ENCODE measurements around the gene TTC7B. TPM values are rescaled to one million over a fixed set of nuclear protein-coding genes. Genes with fewer than 3 reads are reported as not detected.
A peak's percentile ranks its signal among the peaks of the same experiment; 100 is the strongest.

The TTC7B gene
- total and polyA plus RNA-seq, 2 of the 8 experiments (the other 6 are each of a cell fraction or from before 2014, with no cell fraction given), result 23.7 to 34.0 TPM

DNA sequence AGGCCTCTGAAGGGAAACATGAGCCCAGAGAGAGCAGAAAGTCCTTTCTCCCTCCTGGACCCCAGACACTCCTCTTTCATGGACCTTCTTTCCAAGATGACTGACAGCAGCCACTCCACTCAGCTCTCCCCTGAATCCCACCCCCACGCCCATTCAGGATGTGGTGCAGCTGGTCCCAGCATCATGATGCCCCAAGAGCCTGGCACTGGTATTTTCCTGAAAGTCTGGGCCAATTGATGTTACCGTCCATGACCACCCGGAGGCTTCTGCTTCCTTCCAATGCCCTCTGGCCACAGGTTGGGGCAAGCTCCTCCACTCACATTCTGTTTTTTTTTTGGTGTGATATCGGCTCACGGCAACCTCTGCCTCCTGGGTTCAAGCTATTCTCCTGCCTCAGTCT lies 306.8 kb downstream of the TTC7B start:
- Histone ChIP-seq H4K8ac (ENCODE audit: extremely low read depth, insufficient read depth, low read length) (no peak overlapping the region), H2BK12ac (ENCODE audit: low read depth, low read length) (peak overlapping the region; percentile 52; the same call in 1 of the 2 replicates), H3K4me3 (ENCODE audit: extremely low read depth in 1 of 4, insufficient read depth in 2 of 4, low read depth in 3 of 4, low read length in 4 of 4) (no peak overlapping the region), H3K4me2 (ENCODE audit: insufficient read depth in 1 of 2, low read depth in 2 of 2, low read length in 2 of 2) (no peak overlapping the region), H3K23ac (ENCODE audit: insufficient read length) (no peak overlapping the region), H4K5ac (ENCODE audit: insufficient read length, low read depth, low read length) (no peak overlapping the region), H3K4me1 (replicated peaks in 1 of 4; ENCODE audit: control insufficient read depth in 3 of 4, insufficient read depth in 4 of 4, low read length in 3 of 4) (peaks cover 4 to 42% (median 30%) of the 10 kb centered on the region in 4 experiments), H3K9ac (replicated peaks in 1 of 4; ENCODE audit: extremely low read depth in 1 of 4, low read depth in 3 of 4, low read length in 3 of 4) (no peak overlapping the region), H3K27ac (ENCODE audit: low read depth, low read length) (no peak overlapping the region), H2BK20ac (ENCODE audit: low read length) (peak overlapping the region; percentile 72; the same call in 1 of the 2 replicates), H2BK5ac (ENCODE audit: low read depth, low read length) (peak overlapping the region; percentile 81; the same call in 1 of the 2 replicates), H3K23me2 (ENCODE audit: low read depth, low read length) (no peaks in the 10 kb centered on the region), H2AK5ac (ENCODE audit: low read depth, low read length) (no peak overlapping the region), H3K14ac (ENCODE audit: insufficient read length) (no peak overlapping the region), H2BK120ac (replicated peaks; ENCODE audit: low read depth, low read length) (peak overlapping the region; percentile 38), H3K79me2 (ENCODE audit: control insufficient read depth in 1 of 2, insufficient read depth in 2 of 2, low read length in 2 of 2) (no peaks in the 10 kb centered on the region), H3K36me3 (ENCODE audit: control insufficient read depth in 2 of 4, insufficient read depth in 4 of 4, low read length in 3 of 4) (no peaks in the 10 kb centered on the region), H3K4ac (replicated peaks; ENCODE audit: insufficient read length, low read depth, low read length) (no peak overlapping the region), H3K18ac (ENCODE audit: extremely low read depth, low read length) (peak overlapping the region; percentile 32; the same call in 1 of the 2 replicates), H3K27me3 (replicated peaks in 1 of 4; ENCODE audit: control insufficient read depth in 3 of 4, extremely low read depth in 1 of 4, insufficient read depth in 3 of 4, low read length in 3 of 4) (no peaks in the 10 kb centered on the region; a peak in 2 of 7 replicates), H2BK15ac (ENCODE audit: low read length) (peak overlapping the region; percentile 88), H3K79me1 (ENCODE audit: low read depth, low read length) (no peaks in the 10 kb centered on the region), H4K91ac (replicated peaks; ENCODE audit: insufficient read length, low read length) (peak overlapping the region; percentile 15), H4K20me1 (replicated peaks in 1 of 2; ENCODE audit: control insufficient read depth in 1 of 2, insufficient read depth in 2 of 2, low read length in 2 of 2) (no peaks in the 10 kb centered on the region), H2AFZ (ENCODE audit: low read length) (no peak overlapping the region), H3K9me3 (ENCODE audit: insufficient read depth in 2 of 2, low read depth in 1 of 2, low read length in 1 of 2) (no peaks in the 10 kb centered on the region), H3K56ac (replicated peaks; ENCODE audit: insufficient read length, low read depth, low read length) (no peak overlapping the region)
- DNase-seq (ENCODE audit: low read depth in 1 of 2, low spot score in 2 of 2), result no peak
- ChIA-PET POLR2A (ENCODE audit: partially characterized antibody) (no interaction called here), CTCF (ENCODE audit: partially characterized antibody) (interaction anchor here (0.6 to 2.7 kb wide), 6 partner anchors 9 to 1578 kb away, joined by 3 to 12 read pairs (median 3); no protein-coding TSS in a partner anchor)
- WGBS, 2 experiments (ENCODE audit: extremely low coverage in 1 of 2, insufficient coverage in 1 of 2, insufficient read length in 1 of 2, insufficient replicate concordance in 2 of 2, low coverage in 1 of 2, low lambda C conversion rate in 2 of 2, missing lambda C conversion rate in 1 of 2), result 88% methylated on average over 5 of the region's 5 CpGs; no CpG with 5 or more reads in 1 of the 2 experiments
- peak in 1 of 2 experiments; percentile 30; a peak in 1 of 4 replicates for TF ChIP-seq RAD21 (IDR thresholded peaks at IDR 0.05 in 1 of 2, conservative IDR thresholded peaks at IDR 0.05 in 1 of 2; ENCODE audit: low read depth in 2 of 2, low read length in 2 of 2)
- TF ChIP-seq, protein P1, sequence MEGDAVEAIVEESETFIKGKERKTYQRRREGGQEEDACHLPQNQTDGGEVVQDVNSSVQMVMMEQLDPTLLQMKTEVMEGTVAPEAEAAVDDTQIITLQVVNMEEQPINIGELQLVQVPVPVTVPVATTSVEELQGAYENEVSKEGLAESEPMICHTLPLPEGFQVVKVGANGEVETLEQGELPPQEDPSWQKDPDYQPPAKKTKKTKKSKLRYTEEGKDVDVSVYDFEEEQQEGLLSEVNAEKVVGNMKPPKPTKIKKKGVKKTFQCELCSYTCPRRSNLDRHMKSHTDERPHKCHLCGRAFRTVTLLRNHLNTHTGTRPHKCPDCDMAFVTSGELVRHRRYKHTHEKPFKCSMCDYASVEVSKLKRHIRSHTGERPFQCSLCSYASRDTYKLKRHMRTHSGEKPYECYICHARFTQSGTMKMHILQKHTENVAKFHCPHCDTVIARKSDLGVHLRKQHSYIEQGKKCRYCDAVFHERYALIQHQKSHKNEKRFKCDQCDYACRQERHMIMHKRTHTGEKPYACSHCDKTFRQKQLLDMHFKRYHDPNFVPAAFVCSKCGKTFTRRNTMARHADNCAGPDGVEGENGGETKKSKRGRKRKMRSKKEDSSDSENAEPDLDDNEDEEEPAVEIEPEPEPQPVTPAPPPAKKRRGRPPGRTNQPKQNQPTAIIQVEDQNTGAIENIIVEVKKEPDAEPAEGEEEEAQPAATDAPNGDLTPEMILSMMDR (IDR thresholded peaks at IDR 0.05; ENCODE audit: control extremely low read depth in 1 of 3, insufficient read depth in 1 of 3, low read depth in 1 of 3, low read length in 3 of 3), result peak; percentile 5 to 46 (median 29)
- TF ChIP-seq BACH1 (IDR thresholded peaks at IDR 0.05; ENCODE audit: low read length), result no peak
- TF ChIP-seq, protein P2, sequence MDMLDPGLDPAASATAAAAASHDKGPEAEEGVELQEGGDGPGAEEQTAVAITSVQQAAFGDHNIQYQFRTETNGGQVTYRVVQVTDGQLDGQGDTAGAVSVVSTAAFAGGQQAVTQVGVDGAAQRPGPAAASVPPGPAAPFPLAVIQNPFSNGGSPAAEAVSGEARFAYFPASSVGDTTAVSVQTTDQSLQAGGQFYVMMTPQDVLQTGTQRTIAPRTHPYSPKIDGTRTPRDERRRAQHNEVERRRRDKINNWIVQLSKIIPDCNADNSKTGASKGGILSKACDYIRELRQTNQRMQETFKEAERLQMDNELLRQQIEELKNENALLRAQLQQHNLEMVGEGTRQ (IDR thresholded peaks at IDR 0.05; ENCODE audit: low read length), result no peak
- no peak for FAIRE-seq
